GM12865 (cell line): Measurements from ENCODE around the gene RAB9A.
A peak's percentile ranks its signal among the peaks of the same experiment; 100 is the strongest.

ENCODE experiments used
- DNase-seq: peaks from one replicate; pipeline ENCODE4 v3.0.0; 2010; ENCODE audit warnings: low read depth
- H3K4me3 ChIP-seq: 2 replicates; pipeline ENCODE4 v1.5.1; 2011; ENCODE audit warnings: mild to moderate bottlenecking, low read depth, low read length, control low read depth
- CTCF ChIP-seq: IDR thresholded peaks from 2 replicates; pipeline ENCODE4 v1.5.1; 2011; ENCODE audit warnings: low read length, control low read depth, low read depth, inconsistent platforms; ENCODE audit not compliant: insufficient read depth; ENCODE audit errors: missing control alignments

Gene RAB9A

GRCh38 chrX:13732246-13733067 lies 43.5 kb downstream of the RAB9A start:
- TF ChIP-seq CTCF = no peak
- peak overlapping the region; percentile 70 for H3K4me3 ChIP-seq
- no peak for DNase-seq

GRCh38 chrX:13733506-13733905 lies 44.6 kb downstream of the RAB9A start:
- peak overlapping the region; percentile 70 for H3K4me3 ChIP-seq
- TF ChIP-seq CTCF = no peak
- no peak for DNase-seq

GRCh38 chrX:13734278-13735172 lies 45.6 kb downstream of the RAB9A start, which contains the start of the genes OFD1 and TRAPPC2:
Gene OFD1, plus strand, starts transcription at chrX:13734748. Its CDS starts 324 bp downstream, at chrX:13735072.
Gene TRAPPC2, minus strand, starts transcription at chrX:13734620. Its CDS starts 14,657 bp downstream, at chrX:13719963.
- H3K4me3 ChIP-seq = peak within 1 kb of the TSS; percentile 70
- no peak for TF ChIP-seq CTCF
- peak; percentile 97 for DNase-seq

- H3K4me3 ChIP-seq = no peak overlapping the region
- DNase-seq = no peak
- TF ChIP-seq CTCF = no peak
Measured at GRCh38 chrX:13741695-13742094, 52.8 kb downstream of the RAB9A start.

GRCh38 chrX:13742397-13743176 lies 53.7 kb downstream of the RAB9A start:
- peak; percentile 88 for DNase-seq
- H3K4me3 ChIP-seq = peak overlapping the region; percentile 15

More at GRCh38 chrX:13742397-13743176, 53.7 kb downstream of the RAB9A start:
- TF ChIP-seq CTCF = no peak
